Stimulated activated CD4-positive, alpha-beta T cell treated with anti-CD3 and anti-CD28 coated beads, TNF-alpha, amount 100 ng/mL, for 24 hours (primary cell): Measurements from ENCODE around the gene KIT.

Experiments
- DNase-seq, 3 experiments: peaks; one replicate each; pipeline ENCODE4 v3.0.0-alpha.2; 2020; ENCODE audit warnings: low read depth in 3 of 3

KIT gene

GRCh38 chr4:54745031-54745770, 87.4 kb downstream of the KIT start:
- DNase-seq = no peak

GRCh38 chr4:54746218-54746617, 88.5 kb downstream of the KIT start:
- no peak for DNase-seq

DNA sequence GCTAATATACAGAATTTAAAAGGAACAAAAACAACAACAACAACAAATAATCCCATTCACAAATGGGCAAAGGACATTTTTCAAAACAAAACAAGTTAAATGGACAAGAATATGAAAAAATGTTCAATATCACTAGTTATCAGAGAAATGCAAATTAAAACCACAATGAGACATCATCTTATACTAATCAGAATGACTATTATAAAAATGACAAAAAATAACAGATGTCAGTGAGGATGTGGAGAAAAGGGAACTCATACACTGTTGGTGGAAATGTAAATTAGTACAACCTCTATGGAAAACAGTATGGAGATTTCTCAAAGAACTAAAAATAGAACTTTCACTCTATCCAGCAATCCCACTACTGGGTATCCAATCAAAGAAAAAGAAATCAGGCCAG, 92.6 kb downstream of the KIT start:
- no peak for DNase-seq

- no peak for DNase-seq
Observed at GRCh38 chr4:54754394-54754793, 96.6 kb downstream of the KIT start.

- no peak for DNase-seq
Observed at GRCh38 chr4:54764476-54764875, 106.7 kb downstream of the KIT start.

DNA sequence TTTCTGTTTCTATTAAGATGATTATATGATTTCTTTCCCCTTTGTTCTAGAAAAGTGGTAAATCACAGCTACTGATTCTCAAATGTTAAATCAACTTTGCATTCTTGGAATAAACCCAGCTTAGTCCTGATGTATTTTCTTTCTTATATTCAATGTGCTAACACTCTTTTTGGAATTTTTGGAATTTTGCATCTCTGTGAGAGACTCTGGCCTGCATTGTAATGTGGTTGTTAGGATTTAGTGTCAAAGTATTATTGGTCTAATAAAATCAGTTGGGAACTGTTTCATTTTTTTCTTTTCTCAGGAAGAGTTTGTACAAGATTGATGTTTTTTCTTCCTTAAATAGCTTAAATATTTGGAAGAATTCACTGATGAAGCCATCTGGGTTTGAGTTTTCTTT, 109.6 kb downstream of the KIT start:
- DNase-seq = no peak

- no peak for DNase-seq
Observed at GRCh38 chr4:54773022-54773421, 115.3 kb downstream of the KIT start.

GRCh38 chr4:54779036-54779435, 121.3 kb downstream of the KIT start:
- DNase-seq = no peak

DNA sequence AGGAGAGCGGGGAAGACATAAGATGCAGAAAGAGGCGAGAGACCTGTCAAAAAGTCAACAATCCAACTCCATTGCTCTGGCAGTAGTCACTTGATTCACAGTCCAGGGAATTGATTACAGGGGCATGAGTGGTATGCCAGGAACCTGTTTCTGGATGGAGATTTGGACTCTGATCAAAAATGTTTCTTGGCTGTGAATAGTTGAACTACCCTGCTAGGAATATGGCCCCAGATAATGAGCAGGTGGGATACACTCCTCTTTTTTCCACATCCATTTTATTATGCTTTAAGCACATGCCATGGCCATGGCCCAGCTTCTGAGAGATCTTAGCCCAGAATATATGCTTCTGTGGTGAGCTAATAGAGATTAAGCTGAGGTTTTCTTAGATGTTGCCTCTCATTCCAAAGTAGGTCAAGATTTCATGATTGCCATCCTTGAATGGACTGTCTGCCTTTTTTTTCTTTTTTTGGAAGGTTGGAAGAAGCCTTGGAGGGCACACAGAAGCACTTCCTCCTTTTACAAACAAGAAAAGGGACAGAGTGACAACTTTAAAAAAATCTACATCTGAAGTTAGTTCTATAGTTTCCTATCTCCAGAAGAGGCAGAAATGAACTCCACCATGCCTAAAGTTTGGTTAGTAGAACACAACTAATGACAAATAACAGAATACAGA, 121.9 kb downstream of the KIT start:
- no peak for DNase-seq

DNA sequence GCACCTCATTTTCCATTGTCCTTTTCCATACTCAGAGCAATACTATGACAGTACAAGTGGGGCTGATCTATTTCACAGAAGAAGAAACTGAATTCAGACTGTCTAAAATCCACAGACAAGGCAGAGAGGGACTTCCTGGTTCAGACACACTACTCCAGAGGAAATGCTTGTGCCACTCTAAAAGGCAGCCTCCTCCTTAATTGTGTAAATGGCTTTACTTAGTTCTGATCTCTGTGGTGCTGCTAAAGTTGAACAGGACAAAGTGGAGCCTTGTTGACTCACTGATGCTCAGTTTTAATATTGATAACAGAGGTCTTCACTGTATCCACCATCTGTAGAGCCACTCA, 122.4 kb downstream of the KIT start:
- no peak for DNase-seq

DNA sequence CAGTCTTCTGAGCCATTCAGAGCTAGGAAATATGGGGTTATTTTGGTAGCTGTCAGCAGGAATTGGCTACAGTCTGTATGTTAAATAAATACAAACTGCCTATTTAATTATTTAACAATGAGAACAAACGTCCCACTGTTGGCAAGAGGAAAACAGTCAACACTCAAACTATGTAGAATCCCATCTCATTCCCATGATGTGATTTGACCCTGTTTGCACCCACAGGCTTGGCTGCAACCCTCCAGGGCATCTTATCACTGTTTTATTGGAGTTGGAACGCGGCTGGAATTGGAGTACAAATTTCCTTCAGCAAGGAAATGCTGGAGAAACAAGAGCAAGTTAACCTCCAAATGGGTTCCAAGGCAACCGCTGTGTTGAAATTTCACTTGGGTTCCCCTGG, 124.0 kb downstream of the KIT start:
- DNase-seq = no peak

DNA sequence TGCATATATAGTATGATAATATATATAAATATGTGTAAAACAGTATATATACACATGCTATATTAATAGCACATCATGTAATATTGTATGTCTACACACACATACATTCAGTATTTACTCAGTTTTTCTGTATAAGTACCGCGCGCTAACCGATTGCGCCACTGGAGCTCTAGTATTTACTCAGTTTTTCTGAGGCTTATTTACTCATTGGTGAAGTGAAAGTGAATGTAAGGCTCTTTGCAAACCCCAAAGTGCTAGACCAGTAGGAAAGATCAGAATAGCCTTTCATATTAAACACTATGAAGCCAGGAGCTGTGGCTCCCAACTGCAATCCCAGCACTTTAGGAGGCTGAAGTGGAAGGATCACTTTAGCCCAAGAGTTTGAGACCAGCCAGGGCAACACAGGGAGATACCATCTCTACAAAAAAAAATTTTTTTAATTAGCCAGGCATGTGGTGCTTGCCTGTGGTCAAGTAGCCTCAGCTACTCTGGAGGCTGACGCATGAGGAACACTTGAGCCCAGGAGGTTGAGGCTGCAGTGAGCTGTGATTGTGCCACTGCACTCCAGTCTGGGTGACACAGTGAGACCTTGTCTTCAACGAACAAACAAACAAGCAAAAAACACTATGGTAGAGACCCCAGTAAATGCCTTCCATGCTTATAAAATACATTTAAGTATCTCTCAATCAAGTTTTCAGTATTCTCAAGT, 125.8 kb downstream of the KIT start:
- DNase-seq = no peak

DNA sequence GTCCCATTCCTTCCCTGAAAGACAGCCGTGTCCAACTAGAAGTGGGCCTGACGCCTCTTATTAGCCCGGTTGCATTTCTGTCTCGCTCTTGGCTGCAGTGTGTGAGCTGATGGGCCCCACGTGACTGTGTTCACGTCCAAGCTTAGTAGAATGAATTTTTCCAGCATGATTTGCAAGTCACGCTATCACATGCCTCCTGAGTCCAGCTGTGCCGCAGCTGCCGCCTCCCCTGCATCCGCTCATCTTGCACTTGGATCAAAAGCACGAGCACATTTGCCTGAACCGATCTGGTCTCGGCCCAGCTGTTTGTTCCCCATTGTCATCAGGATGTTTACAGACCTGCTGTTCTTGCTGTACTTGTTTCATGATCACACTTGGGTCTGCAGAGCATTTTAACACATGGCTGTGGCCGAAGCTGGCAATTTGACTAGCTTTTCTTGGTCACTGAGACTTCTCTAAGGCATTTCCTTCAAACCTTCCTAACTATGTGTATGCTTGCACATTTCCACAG, 126.5 kb downstream of the KIT start:
- DNase-seq = no peak
